Lower leg skin (tissue), 3 donors: ENCODE results near the gene HDLBP.

Experiments
- CTCF ChIP-seq, 3 donors: fragments of 450-650 bp; IDR thresholded peaks; one replicate each; pipeline ENCODE4 v1.5.1; 2016; ENCODE audit warnings: antibody characterized with exemption in 3 of 3, mild to moderate bottlenecking in 3 of 3, moderate library complexity in 2 of 3
- POLR2A ChIP-seq, 2 donors: fragments of 450-650 bp; IDR thresholded peaks; one replicate each; pipeline ENCODE4 v1.6.1; 2016 to 2017; ENCODE audit warnings: antibody characterized with exemption in 2 of 2, mild to moderate bottlenecking in 1 of 2, moderate library complexity in 1 of 2

GRCh38 chr2:241248897-241249296 is 66.6 kb downstream of the HDLBP start:
- TF ChIP-seq CTCF (IDR thresholded peaks at IDR 0.05) (no peak), POLR2A (IDR thresholded peaks at IDR 0.05) (no peak)
